A549 (cell line): ENCODE data around the gene PTPN12. TPM values are rescaled to one million over a fixed set of nuclear protein-coding genes. Genes with fewer than 3 reads are reported as not detected.

Source experiments
- ATAC-seq, 2 experiments: fragments of 200-7000 bp in 1 of 2; fragments of >200 bp in 1 of 2; cut with Nextera tagmentation in 1 of 2; cut with Tn5 transposase in 1 of 2; 3 replicates each; pipeline versions ENCODE4 v1.8.0 to v1.9.1; 2018 to 2020; ENCODE audit warnings: mild to moderate bottlenecking in 1 of 2, moderate library complexity in 1 of 2
- CTCF ChIA-PET: fragments of 300-600 bp; sonication (Branson Sonifier 250); formaldehyde crosslinking; extraction: SDS; loops from one replicate; lab custom pipeline; 2021; ENCODE audit warnings: antibody characterized with exemption, inconsistent platforms; lab: Yijun Ruan, JAX
- POLR2A ChIA-PET: fragments of 350-600 bp; formaldehyde crosslinking; extraction: SDS; loops from one replicate; lab custom pipeline; 2021; ENCODE audit warnings: antibody characterized with exemption, inconsistent platforms; lab: Yijun Ruan, JAX
- DNase-seq, 2 experiments: peaks; one replicate each; pipeline versions ENCODE4 v3.0.0 to v3.0.0-alpha.2; 2011 to 2016; ENCODE audit warnings: low read depth in 1 of 2, low spot score in 1 of 2
- FAIRE-seq: peaks from 2 replicates; lab custom pipeline; 2011; peaks lifted over from hg19 to GRCh38; lab: Jason Lieb, UNC
- H3K27ac ChIP-seq, 2 experiments: fragments of >200 bp; sonication (Bioruptor Twin); formaldehyde crosslinking; 3 replicates each; pipeline ENCODE4 v1.5.1; 2016 to 2017
- H3K4me1 ChIP-seq: fragments of >200 bp; sonication (Bioruptor Twin); formaldehyde crosslinking; 3 replicates; pipeline ENCODE4 v1.6.1; 2016
- H3K4me2 ChIP-seq: fragments of >200 bp; sonication (Bioruptor Twin); formaldehyde crosslinking; 3 replicates; pipeline ENCODE4 v1.6.1; 2016
- H3K4me3 ChIP-seq: fragments of >200 bp; sonication (Bioruptor Twin); formaldehyde crosslinking; 3 replicates; pipeline ENCODE4 v1.5.1; 2016
- H3K9me3 ChIP-seq: fragments of >200 bp; sonication (Bioruptor Twin); formaldehyde crosslinking; 3 replicates; pipeline ENCODE4 v1.6.1; 2016
- CEBPB ChIP-seq, 2 experiments: fragments of >200 bp in 1 of 2; sonication (Bioruptor Twin) in 1 of 2; formaldehyde crosslinking in 1 of 2; IDR thresholded peaks; 2 replicates each; pipeline ENCODE4 v1.6.1; 2012 to 2016
- EHF ChIP-seq: fragments of 250-450 bp; sonication (Bioruptor Pico); IDR thresholded peaks from 2 replicates; pipeline ENCODE4 v1.5.0; 2020; ENCODE audit warnings: mild to moderate bottlenecking
- ESRRA ChIP-seq: fragments of 150-350 bp; IDR thresholded peaks from 2 replicates; pipeline ENCODE4 v1.6.1; 2014; ENCODE audit warnings: mild to moderate bottlenecking, low read length, borderline replicate concordance
- FOXS1 ChIP-seq: fragments of 250-450 bp; sonication (Bioruptor Pico); IDR thresholded peaks from 2 replicates; pipeline ENCODE4 v1.5.0; 2020; ENCODE audit warnings: mild to moderate bottlenecking, moderate library complexity
- GATA3 ChIP-seq: IDR thresholded peaks from 2 replicates; pipeline ENCODE4 v1.6.1; 2012; ENCODE audit warnings: borderline replicate concordance
- KDM5A ChIP-seq: fragments of 200-600 bp; sonication (generic); IDR thresholded peaks from 2 replicates; pipeline ENCODE4 v1.6.1; 2016; ENCODE audit warnings: antibody characterized with exemption, mild to moderate bottlenecking
- MAZ ChIP-seq: fragments of 150-350 bp; IDR thresholded peaks from 2 replicates; pipeline ENCODE4 v1.6.1; 2014; ENCODE audit warnings: antibody characterized with exemption, low read depth, low read length, borderline replicate concordance
- MYC ChIP-seq: IDR thresholded peaks from 2 replicates; pipeline ENCODE4 v1.6.1; 2012; ENCODE audit warnings: mild to moderate bottlenecking, inconsistent platforms, low read length, improper control_type of control experiment, borderline replicate concordance
- NPAS2 ChIP-seq: fragments of 250-450 bp; sonication (Bioruptor Pico); IDR thresholded peaks from 2 replicates; pipeline ENCODE4 v1.8.0; 2022; ENCODE audit warnings: mild to moderate bottlenecking, moderate library complexity, borderline replicate concordance
- PHF8 ChIP-seq: fragments of 200-600 bp; sonication (generic); IDR thresholded peaks from 2 replicates; pipeline ENCODE4 v1.6.1; 2016; ENCODE audit warnings: low read depth, mild to moderate bottlenecking, antibody characterized with exemption, moderate library complexity, borderline replicate concordance
- POLR2A ChIP-seq: IDR thresholded peaks from 2 replicates; pipeline ENCODE4 v1.6.1; 2012; ENCODE audit warnings: mild to moderate bottlenecking, low read length
- POLR2AphosphoS2 ChIP-seq: conservative IDR thresholded peaks from 2 replicates; pipeline ENCODE4 v1.6.1; 2012; ENCODE audit warnings: low read length, improper control_type of control experiment, inconsistent platforms
- RARB ChIP-seq: fragments of 250-450 bp; sonication (Bioruptor Pico); IDR thresholded peaks from 2 replicates; pipeline ENCODE4 v1.8.0; 2021; ENCODE audit warnings: mild to moderate bottlenecking, moderate library complexity
- RFX5 ChIP-seq: fragments of 450-650 bp; IDR thresholded peaks from 2 replicates; pipeline ENCODE4 v1.7.1; 2014; ENCODE audit warnings: antibody characterized with exemption, mild to moderate bottlenecking, moderate library complexity
- SREBF2 ChIP-seq: fragments of 450-650 bp; IDR thresholded peaks from 2 replicates; pipeline ENCODE4 v1.6.1; 2014; ENCODE audit warnings: mild to moderate bottlenecking, moderate library complexity
- TFCP2L1 ChIP-seq: fragments of 250-450 bp; sonication (Bioruptor Pico); IDR thresholded peaks from 2 replicates; pipeline ENCODE4 v1.5.0; 2021; ENCODE audit warnings: mild to moderate bottlenecking
- WGBS: methylation state at CpG from one replicate; pipeline ENCODE4 v1.1.6; 2017; ENCODE audit errors: missing lambda C conversion rate; 5-methylcytosine and 5-hydroxymethylcytosine counted together
- polyA plus RNA-seq, 4 experiments: library from polyadenylated mRNA; depleted of rRNA in 3 of 4; stranded (reverse); fragments of >200 nt; fragmentation: RNase III in 1 of 4; extraction: RNeasy Plus Mini Kit Qiagen cat#74134 plus additional on column Dnase treatment in 1 of 4; gene quantifications; 2 replicates in 3 of 4; 3 replicates in 1 of 4; pipeline ENCODE4 v1.2.3, GENCODE V29; 2011 to 2017
- TF ChIP-seq, protein P1 (sequence below): fragments of >200 bp; sonication (Bioruptor Twin); formaldehyde crosslinking; IDR thresholded peaks from 2 replicates; pipeline ENCODE4 v1.6.1; 2016
- TF ChIP-seq, protein P2 (sequence below): IDR thresholded peaks from 2 replicates; pipeline ENCODE4 v1.6.1; 2012
- TF ChIP-seq, protein P3 (sequence below): fragments of 450-650 bp; IDR thresholded peaks from 2 replicates; pipeline ENCODE4 v1.6.1; 2014; ENCODE audit warnings: antibody characterized with exemption
- TF ChIP-seq, protein P4 (sequence below): fragments of >200 bp; sonication (Bioruptor Twin); formaldehyde crosslinking; IDR thresholded peaks from 3 replicates; pipeline ENCODE4 v1.6.1; 2016
- TF ChIP-seq, protein P5 (sequence below): IDR thresholded peaks from 2 replicates; pipeline ENCODE4 v1.6.1; 2012; ENCODE audit warnings: low read depth, borderline replicate concordance
- TF ChIP-seq, protein P6 (sequence below): fragments of >200 bp; sonication (Bioruptor Twin); formaldehyde crosslinking; IDR thresholded peaks from 3 replicates; pipeline ENCODE4 v1.5.1; 2016
- TF ChIP-seq, protein P7 (sequence below): fragments of 250-450 bp; sonication (Bioruptor Pico); IDR thresholded peaks from 2 replicates; pipeline ENCODE4 v1.5.0; 2020; ENCODE audit warnings: low read depth, mild to moderate bottlenecking, moderate library complexity

Gene PTPN12
- polyA plus RNA-seq, 2 of the 4 experiments (the other 2 are of a cell fraction), result 76.3 to 105 TPM

DNA sequence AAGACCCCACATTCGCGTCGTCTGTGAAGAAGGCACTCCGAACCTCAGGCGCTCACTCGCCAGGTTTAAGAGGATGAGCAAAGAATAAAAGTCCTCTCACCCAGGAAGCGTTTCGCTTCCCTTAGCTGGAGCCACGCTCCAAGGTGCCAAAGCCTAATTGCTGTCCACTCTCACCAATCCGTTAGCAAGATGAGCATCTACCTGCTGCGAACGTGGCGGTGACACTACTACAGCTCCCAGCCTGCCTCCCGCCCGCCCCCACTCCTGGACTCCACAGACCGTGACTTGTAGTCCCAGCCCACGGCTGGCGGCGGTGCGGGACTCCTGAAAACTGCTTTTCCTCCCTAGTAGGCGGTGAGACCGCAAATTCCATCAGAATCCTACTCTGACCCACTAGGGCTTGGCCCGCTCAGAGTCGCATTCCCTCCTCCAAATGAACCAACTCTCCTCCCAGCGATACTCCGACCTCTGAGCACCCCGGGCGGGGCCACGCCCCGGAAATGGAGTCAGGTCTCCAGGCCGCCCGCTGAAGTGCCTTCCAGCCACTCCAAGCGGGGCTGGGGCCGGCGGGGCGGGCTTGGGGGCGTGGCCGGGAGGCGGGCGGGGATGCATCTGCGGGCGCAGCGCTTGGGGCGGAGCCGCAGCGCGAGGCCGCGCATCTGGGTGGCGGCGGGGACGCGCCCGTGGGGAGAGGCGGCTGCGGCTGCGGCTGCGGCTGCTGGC, 521 bp upstream of the PTPN12 start (continued):
- TF ChIP-seq NPAS2 (no peak), EHF (CRISPR knock-in tag) (no peak)
- TF ChIP-seq, protein P1, sequence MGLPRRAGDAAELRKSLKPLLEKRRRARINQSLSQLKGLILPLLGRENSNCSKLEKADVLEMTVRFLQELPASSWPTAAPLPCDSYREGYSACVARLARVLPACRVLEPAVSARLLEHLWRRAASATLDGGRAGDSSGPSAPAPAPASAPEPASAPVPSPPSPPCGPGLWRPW, result no peak

DNA sequence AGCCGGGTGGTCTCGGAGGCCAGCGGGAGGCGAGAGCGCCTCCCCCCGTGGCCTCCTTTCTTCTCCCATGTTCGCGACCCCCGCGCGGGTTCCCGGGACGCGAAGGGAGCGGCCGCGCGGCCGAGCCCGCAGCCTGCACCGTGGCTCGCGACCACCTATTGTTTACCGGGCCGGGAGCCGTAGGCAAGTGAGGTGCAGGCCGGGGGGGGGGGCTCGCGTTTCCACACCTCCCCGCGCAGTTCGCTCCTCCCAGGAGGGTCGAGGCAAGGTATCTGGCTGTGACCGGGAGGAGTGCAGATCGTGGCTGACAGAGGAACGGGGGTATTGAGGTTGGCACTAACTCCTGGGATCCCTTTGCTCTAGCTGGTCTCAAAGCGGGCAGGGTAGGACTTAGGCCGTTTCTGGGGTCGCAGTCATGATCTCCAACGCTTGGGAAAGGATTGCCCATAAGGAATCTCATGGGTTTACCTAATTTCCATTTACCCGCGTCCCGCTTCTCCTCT, 734 bp downstream of the PTPN12 start:
- Histone ChIP-seq H3K4me3 (peak overlapping the region; percentile 96), H3K27ac (peak overlapping the region; percentile 100), H3K4me1 (peaks cover 33% of the 10 kb centered on the region), H3K9me3 (no peaks in the 10 kb centered on the region), H3K4me2 (peak overlapping the region; percentile 89)
- ChIA-PET POLR2A (interaction anchor here (0.8 to 2.2 kb wide), 9 partner anchors 9 to 260 kb away, joined by 3 to 22 read pairs (median 5); partner anchors contain the start of genes GSAP, PHTF2 and TMEM60), CTCF (no interaction called here)
- peak; percentile 44 to 50 for ATAC-seq
- no peak for FAIRE-seq
- TF ChIP-seq FOXS1 (CRISPR knock-in tag), result no peak
- TF ChIP-seq, protein P2, sequence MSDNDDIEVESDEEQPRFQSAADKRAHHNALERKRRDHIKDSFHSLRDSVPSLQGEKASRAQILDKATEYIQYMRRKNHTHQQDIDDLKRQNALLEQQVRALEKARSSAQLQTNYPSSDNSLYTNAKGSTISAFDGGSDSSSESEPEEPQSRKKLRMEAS, result peak; percentile 11; the same call in 1 of the 2 replicates
- TF ChIP-seq POLR2A, result peak; percentile 36; the same call in 1 of the 2 replicates
- TF ChIP-seq PHF8, result 0 out of 2 replicates have a peak, but pooled peaks have one; percentile 33
- TF ChIP-seq, protein P3, sequence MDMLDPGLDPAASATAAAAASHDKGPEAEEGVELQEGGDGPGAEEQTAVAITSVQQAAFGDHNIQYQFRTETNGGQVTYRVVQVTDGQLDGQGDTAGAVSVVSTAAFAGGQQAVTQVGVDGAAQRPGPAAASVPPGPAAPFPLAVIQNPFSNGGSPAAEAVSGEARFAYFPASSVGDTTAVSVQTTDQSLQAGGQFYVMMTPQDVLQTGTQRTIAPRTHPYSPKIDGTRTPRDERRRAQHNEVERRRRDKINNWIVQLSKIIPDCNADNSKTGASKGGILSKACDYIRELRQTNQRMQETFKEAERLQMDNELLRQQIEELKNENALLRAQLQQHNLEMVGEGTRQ, result no peak
- WGBS, result 2% methylated on average over 10 of the region's 43 CpGs
- DNase-seq, result peak; percentile 49 to 60

DNA sequence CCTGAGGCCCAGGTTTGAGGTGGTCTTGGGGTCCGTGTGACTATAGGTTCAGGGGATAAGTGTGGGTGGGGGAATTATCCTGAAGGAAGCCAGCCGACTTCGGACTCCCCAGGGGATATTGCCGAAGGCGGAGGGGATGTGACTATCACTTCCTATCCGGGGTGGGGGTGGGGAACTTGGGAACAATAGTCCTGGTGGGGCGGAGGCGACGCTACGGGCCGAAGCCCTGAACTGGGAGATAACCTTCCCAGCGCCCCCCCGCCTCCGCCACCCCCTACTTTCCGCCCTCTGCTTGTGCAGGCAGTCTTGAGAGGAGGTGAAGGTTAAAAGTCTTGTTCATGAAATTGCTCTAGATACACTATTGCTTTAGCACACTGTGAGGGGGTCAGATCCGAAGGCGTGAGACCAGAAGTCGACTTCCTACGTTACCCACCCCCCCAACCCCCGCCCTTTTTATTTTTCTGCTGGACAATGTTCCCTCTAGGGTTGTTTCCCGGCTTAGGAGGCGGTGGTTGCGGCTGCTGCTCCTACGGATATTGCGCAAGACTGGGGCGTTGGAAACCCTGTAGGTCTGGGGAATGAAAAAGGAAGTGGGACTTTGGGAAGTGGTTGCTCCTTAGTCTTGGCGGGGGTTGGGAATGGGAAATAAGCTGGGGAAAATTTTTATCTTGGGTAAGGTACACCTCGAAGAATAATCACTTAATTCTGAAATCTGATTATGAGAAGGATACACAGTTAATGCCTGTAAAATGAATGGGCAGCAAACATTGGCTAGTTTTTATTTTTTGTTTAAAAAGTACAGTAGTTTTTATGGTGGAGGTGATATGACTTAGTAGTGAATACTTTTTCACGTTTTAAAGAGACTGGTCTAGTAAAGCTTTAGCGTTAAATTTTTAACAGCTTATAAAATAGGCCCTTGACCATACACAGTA, 1.5 kb downstream of the PTPN12 start:
- DNase-seq, result peak; percentile 92 to 97
- under 1% methylated on average over 29 of the region's 30 CpGs for WGBS
- ATAC-seq, result peak; percentile 57 to 65
- Histone ChIP-seq H3K4me2 (peak overlapping the region; percentile 89), H3K4me1 (peaks cover 41% of the 10 kb centered on the region), H3K4me3 (peak overlapping the region; percentile 96), H3K9me3 (no peaks in the 10 kb centered on the region), H3K27ac (peak overlapping the region; percentile 100)
- ChIA-PET CTCF (interaction anchor here (1.1 to 2.6 kb wide), 3 partner anchors 10 to 99 kb away, joined by 3 to 11 read pairs (median 4); no protein-coding TSS in a partner anchor), POLR2A (interaction anchor here (0.6 to 1.8 kb wide), 6 partner anchors 41 to 1599 kb away, joined by 3 to 8 read pairs (median 4); partner anchors contain the start of genes PHTF2 and TMEM60)
- FAIRE-seq, result no peak
- no peak for TF ChIP-seq MAZ
- TF ChIP-seq, protein P2, result peak; percentile 76
- TF ChIP-seq RFX5, result no peak
- TF ChIP-seq RARB, result no peak
- no peak for TF ChIP-seq TFCP2L1 (CRISPR knock-in tag)
- TF ChIP-seq, protein P4, sequence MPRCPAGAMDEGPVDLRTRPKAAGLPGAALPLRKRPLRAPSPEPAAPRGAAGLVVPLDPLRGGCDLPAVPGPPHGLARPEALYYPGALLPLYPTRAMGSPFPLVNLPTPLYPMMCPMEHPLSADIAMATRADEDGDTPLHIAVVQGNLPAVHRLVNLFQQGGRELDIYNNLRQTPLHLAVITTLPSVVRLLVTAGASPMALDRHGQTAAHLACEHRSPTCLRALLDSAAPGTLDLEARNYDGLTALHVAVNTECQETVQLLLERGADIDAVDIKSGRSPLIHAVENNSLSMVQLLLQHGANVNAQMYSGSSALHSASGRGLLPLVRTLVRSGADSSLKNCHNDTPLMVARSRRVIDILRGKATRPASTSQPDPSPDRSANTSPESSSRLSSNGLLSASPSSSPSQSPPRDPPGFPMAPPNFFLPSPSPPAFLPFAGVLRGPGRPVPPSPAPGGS, result peak; percentile 61
- TF ChIP-seq, protein P5, sequence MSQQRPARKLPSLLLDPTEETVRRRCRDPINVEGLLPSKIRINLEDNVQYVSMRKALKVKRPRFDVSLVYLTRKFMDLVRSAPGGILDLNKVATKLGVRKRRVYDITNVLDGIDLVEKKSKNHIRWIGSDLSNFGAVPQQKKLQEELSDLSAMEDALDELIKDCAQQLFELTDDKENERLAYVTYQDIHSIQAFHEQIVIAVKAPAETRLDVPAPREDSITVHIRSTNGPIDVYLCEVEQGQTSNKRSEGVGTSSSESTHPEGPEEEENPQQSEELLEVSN, result no peak; the same call in 1 of the 2 replicates
- no peak for TF ChIP-seq SREBF2
- TF ChIP-seq FOXS1 (CRISPR knock-in tag), result no peak
- TF ChIP-seq, protein P6, sequence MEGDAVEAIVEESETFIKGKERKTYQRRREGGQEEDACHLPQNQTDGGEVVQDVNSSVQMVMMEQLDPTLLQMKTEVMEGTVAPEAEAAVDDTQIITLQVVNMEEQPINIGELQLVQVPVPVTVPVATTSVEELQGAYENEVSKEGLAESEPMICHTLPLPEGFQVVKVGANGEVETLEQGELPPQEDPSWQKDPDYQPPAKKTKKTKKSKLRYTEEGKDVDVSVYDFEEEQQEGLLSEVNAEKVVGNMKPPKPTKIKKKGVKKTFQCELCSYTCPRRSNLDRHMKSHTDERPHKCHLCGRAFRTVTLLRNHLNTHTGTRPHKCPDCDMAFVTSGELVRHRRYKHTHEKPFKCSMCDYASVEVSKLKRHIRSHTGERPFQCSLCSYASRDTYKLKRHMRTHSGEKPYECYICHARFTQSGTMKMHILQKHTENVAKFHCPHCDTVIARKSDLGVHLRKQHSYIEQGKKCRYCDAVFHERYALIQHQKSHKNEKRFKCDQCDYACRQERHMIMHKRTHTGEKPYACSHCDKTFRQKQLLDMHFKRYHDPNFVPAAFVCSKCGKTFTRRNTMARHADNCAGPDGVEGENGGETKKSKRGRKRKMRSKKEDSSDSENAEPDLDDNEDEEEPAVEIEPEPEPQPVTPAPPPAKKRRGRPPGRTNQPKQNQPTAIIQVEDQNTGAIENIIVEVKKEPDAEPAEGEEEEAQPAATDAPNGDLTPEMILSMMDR, result no peak
- TF ChIP-seq, protein P1, result peak; percentile 53
- no peak for TF ChIP-seq KDM5A
- peak; percentile 16; the same call in 1 of the 2 replicates for TF ChIP-seq PHF8
- TF ChIP-seq GATA3, result peak; percentile 41
- TF ChIP-seq, protein P7, sequence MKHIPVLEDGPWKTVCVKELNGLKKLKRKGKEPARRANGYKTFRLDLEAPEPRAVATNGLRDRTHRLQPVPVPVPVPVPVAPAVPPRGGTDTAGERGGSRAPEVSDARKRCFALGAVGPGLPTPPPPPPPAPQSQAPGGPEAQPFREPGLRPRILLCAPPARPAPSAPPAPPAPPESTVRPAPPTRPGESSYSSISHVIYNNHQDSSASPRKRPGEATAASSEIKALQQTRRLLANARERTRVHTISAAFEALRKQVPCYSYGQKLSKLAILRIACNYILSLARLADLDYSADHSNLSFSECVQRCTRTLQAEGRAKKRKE (CRISPR knock-in tag), result no peak
- TF ChIP-seq ESRRA, result no peak
- no peak for TF ChIP-seq POLR2AphosphoS2
- peak; percentile 99 to 100 for TF ChIP-seq CEBPB (IDR thresholded peaks at IDR 0.05)
- TF ChIP-seq MYC, result no peak
